Stimulated activated CD4-positive, alpha-beta T cell treated with anti-CD3 and anti-CD28 coated beads, Interleukin-1b, Interleukin-23, amount 100 ng/mL, for 24 hours (primary cell): ENCODE data around the gene PDLIM3.
"Not testable (repeated sequence)": the region's sequence is repeated elsewhere in the genome, so short reads cannot be mapped to it uniquely, and the experiment has no call there.

ENCODE experiments used
- DNase-seq, 4 experiments: peaks; one replicate each; pipeline ENCODE4 v3.0.0-alpha.2; 2020; ENCODE audit warnings: low read depth in 4 of 4, low spot score in 1 of 4

Gene PDLIM3, protein sequence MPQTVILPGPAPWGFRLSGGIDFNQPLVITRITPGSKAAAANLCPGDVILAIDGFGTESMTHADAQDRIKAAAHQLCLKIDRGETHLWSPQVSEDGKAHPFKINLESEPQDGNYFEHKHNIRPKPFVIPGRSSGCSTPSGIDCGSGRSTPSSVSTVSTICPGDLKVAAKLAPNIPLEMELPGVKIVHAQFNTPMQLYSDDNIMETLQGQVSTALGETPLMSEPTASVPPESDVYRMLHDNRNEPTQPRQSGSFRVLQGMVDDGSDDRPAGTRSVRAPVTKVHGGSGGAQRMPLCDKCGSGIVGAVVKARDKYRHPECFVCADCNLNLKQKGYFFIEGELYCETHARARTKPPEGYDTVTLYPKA

DNA sequence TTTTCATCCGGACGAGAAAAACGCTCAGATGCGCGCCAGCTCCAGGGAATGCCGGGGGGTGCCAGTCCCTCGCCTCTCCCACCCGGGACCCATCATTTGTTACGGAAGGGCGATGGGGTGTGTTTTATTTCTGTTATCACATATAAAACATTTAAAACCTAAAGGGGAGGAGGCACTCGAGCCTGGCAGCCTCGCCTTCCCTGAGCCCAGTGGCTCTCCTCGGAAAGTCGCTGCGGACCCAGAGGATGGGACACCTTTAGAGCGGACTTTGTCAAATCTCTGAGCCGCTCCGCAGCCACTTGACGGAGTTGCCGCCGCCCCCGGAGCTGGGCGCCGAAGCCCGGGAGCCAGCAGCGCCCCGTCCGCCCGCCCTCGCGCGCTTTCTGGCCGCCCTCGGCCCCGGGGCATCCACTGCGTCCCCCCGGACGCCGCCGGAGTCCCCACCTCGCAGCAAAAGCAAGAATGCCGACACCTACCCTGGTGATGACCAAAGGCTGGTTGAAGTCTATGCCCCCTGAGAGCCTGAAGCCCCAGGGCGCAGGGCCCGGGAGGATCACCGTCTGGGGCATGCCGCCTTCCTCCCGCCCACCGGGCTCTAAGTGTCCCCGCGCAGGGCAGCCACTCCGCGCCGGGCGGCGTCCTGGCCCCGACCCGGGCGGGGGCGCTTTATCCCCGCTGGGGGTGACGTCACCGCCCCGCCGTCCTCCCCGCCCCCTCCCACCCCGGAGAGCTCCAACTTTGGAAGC lies at the start of gene PDLIM3:
PDLIM3 (minus strand) TSS at position 642 of the 746 bp plus-strand sequence; CDS start at position 569, 73 bp downstream.
- no peak for DNase-seq

DNA sequence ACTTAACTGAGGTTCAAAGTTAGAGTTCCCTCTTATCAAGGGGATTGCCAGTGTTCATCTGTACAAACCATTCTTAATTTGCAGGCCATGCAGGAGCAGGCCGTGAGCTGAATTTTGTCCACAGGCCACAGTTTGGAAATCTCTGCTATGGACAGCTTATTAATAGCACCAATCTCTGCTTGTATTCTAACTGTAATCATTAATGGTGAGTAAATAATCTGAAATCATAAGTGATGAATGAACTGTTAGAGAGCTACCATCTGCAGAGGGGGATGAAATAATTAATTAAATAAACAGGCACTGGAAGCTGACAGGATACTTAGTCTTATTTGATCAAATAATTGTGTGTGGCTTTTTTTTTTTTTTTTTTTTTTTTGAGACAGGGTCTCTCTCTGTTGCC lies 48.5 kb upstream of the PDLIM3 start:
- no peak for DNase-seq

DNA sequence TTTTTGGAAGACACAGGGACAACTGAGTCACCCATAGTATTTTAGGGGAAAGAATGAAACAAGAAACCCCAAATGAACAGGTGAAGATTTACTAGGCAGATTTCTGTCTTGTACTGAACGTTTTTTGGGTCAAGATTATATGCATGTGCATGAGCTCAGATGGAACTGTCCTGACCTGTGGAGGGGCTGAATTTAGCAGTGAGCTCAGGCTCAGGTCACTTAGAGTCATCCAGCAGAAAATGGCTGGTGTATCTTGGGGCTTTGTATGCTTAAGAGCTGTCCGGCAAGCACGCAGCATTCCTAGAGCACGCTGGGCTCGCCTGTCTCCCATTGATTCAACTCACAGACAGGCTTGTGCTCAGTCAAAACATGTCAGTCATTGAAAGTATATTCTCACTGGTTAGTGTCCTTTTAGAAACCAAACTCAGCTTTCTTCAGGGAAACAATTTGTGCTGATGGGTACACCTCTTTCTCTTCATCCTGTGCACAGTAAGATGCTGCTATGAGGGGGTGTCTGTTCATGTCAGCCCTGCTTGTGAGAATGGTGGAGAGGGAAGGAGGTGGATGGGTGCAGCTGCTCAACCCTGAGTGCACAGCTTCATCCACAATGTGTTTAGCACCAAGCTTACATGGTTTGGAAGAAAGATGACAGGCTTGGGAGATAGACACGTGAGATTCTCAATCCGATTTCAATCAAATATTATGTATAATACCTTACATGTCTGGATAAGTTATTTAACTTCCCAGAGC lies 47.5 kb upstream of the PDLIM3 start:
- DNase-seq, result no peak

DNA sequence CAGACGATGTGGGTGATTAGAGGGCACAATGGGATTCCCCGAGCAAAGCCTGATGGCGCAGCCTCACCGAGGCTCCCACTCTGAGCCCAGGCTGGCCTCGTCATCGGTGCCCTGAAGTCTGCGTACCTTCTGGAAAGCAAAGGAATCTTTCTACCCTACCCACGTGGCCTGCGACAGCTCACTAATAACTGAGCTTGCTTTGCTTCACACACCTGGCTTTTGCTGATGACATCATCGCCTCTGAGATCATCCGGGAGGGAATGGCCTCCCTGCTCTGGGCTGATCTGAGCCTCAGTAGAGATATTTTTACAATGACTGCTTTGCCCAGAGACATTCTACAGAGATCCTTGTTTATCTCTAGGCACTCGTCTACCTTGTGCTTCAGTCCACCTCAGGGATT lies 45.4 kb upstream of the PDLIM3 start:
- DNase-seq, result no peak

DNA sequence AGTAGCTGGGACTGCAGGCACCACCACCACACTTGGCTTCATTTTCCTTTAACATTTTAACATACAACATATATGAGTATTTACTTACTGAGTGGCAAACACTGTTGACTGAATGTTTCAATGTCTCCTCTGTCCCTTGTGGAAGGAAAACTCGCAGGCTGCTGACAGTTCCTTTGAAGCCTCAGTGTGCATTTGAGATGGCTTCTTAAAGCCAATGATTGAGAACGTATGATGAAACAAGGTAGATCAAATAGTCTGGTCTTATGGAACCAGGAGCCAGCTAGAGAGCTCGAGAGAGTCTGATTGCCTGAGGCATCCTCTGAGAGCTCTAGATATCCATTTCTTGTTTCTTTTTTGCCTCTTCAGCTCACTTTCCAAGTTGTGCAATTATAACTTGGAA lies 43.0 kb upstream of the PDLIM3 start:
- DNase-seq, result no peak

DNA sequence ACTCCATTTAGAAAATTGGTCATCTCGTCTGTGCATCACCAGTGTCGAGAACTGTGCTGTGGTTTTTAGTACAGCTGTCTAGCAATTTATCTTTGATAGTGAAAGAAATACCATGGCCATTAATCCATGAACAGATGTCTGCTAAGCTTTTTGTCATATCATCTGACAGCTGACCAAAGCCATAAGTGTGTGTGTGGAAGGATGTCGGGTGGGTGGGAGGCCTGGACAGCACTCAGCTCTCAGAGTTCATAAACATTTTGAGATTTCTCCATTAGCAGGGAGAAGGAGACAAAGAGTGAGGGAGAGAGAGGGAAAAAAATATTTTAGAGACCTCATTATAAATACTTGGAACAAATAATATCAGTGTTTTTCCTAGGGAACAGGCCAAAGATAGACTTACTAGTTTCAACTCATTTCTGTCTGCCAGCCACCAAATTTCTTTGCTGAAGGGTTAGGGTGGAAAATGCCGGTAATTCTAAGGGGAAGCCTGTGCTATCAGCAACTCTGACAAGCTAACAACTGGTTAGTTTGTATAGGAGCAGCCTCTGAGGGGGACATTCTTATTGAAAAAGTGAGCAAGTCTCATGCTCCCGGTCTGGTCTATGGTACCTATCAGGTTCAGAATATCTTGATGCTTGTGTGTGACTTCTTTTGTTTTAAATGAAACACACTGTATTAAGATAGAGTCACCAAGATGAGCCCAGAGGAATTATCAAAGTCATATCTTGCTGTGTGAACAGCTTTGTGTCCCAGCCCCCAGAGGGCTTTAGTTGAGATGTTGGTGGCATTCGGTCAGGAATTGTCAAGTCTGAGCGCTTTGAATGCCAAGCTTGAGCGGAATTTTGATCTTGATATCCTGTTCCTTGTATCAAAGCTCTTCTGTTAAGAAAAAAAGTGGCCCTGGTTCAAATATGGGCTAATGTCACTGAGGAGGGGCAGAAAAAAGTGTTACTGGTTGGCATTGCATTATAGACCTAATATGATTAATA lies 41.9 kb upstream of the PDLIM3 start:
- no peak for DNase-seq

DNA sequence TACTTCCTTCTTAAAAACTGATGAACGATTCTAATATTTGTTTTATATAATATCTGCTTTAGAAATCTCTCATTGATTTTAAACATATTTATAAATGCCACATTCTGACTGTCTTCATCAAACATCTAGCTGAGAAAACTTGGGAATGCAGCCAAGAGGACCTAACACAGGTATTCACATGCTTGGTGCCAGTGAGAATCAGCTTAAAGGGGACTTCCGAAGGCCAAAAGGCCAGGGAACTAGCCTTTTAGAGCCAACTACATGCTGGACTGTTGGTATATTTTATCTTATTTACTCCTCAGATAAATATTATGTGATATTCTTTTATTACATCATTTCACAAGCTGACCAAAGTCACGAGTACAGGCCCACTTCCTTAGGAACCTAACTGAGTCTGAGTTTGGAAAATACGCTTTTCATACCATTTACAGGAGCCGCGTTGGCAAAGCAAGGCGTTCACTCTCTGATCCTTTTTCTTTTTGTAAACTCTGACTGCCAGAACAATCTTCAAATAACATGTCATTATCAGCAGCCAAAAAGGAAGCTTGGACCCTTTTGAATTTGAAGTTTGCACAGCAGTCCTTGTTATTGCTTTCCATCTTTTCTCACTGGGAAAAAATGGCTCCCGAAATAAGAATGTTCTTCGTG lies 41.1 kb upstream of the PDLIM3 start:
- DNase-seq, result no peak

DNA sequence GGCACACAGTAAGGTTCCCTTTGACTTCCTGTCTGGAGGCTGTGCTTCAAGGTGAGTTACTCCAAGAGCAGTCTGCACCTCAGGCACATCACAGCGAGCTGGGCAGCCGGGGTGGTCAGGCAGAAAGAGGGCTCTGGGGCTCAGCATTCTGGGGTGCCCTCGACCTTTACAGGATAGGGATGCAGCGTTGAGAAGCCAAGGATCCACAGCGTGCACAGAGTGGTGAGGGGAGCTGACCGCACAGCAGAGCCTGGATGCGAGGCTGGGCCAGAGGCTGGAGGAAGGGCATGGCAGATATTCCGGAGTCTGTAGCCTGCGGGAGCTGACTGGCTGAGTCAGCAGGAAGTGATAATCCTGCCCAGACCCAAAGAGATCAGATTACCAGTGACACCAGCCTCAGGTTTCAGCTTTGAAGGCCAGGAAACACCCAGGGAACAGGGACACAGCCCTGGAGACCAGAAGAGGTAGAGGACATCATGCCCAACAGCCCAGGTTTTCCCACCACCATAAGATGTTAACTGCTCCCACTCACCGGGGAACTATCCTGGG lies 38.4 kb upstream of the PDLIM3 start:
- DNase-seq, result no peak

DNA sequence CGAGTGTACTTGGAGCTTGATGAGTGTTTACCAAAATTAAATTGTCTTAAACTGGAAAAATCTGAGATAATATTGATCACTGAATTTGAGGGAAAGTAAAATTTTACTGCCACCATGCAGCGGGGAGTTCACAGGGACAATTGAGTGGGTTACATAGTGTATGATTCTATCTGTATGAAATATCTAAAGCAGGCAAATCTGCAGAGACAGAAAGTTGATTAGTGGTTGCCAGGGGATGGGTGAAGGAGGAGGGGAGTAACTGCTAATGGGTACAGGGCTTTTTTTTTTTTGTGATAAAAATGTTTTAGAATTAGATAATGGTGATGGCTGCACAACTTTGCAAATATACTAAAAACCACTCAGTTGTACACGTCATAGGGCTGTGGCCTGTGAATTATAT lies 35.4 kb upstream of the PDLIM3 start:
- no peak for DNase-seq

DNA sequence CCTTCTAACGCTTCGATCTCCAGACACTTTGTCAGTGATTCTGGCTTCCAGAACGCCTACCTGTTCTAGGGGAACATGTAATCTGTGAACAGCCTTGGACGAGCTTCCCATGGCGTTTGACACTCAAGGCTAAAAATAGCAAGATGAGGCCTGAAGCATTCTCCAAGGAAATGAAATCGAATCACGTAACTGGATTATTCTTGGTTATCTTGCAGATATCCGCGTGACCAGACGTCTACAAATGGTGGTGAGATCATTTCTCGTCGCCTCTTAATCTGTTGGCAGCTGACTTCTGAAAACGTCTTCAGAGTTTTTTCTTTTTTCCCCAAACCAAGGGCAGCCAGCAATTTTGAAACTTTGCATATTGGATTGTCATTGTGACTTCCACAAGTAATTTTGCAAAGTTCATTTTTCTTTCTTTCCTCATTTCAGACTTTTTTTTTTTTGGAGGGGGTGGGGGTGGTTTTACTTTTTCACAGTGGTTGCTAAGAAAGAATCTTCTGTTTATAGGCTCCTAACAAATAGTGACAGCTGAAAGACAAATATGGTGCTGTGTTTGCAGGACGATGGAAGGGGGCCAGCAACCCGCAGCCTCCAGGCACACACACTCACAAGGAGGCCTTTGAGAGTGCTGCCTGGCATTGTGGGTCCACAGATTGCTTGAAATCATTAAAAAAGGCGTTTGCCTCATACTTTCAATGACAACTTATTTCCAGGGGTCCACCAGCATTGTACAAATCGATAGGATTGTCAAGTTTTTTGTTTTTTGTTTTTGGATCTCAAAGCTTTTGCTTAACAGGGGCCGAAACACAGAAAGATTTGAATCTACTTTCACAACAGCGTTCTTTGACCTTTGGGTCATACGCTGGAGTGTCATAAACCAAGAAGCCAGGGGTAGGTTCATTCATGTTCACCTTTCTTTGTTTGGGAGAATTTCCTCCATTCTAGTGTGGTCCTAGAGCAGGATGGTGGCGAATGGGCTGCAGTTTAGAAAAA lies 32.4 kb upstream of the PDLIM3 start:
- no peak for DNase-seq

DNA sequence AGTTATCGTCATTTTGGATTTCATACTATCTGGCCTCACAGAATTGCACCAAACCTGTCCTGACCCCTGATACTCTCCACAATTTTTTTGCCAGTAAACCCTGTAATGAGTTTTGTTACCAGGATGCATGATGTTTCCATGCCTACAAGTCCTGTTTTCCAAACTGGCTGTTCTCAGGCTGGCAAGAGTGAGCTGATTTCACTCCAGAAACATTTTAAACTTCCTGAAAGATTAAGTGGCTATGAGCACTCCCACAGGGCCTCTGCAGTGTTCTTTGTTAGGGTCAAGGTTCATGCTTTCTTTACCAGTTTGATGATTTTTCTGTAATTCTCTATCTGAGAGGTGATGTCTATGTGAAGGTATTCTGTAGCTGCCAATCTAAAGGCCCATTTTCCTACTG lies 31.7 kb upstream of the PDLIM3 start:
- no peak for DNase-seq

DNA sequence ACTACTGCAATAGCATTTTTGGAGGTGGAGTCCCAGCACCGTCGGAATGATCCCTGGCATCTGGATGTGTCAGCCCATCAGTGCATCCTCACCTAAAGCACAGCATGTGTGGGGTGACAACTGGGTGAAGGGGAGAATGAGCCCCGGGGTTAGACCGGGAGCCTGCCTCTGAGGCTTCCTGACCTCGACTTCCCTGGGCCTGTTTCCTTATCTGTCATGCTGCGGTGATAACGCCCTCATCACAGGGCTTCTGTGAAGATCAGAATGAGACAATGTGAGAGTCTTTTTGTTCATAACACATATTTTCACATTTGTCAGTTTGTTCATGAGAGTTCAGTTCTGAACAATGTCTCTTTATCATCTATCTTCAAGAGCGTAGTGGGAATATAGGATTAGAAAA lies 31.1 kb upstream of the PDLIM3 start:
- peak in 1 of 4 experiments; percentile 4 for DNase-seq

DNA sequence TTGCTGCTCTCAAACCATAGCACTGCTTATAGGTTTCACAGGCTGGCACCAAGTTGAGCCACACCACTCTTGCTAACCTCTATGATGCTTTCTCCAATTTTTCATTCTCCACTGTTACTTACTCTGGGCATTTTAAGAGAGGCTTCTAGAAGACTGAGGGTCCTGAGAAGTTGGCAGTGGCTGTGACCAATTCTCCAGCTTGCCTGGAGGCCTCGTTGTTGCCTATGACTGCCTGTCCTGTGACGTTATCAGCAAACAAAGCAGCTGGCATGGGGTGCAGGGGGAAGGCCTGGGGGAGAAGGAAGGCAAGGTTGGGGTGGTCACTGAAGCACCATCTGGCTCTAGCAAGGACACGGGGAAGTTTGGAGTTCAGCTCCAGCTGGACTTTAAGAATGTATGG lies 30.4 kb upstream of the PDLIM3 start:
- no peak for DNase-seq

DNA sequence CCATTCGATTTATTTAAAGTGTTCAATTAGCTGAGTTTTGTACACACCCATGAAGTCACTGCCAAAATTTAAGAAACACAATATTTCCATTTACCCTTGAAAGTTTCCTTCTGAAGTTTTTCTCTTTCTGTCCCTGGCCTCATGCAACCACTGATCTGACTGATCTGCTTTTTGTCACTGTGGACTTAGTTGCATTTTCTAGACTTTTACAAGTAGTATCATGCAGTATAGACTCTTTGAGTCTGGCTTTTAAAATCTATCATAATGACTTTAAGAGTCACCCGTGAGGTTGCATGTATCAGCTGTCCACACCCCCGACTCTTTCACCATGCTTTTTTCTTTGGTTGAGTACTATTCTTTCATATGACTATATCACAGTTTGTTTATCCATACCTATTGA lies 29.0 kb upstream of the PDLIM3 start:
- no peak for DNase-seq

DNA sequence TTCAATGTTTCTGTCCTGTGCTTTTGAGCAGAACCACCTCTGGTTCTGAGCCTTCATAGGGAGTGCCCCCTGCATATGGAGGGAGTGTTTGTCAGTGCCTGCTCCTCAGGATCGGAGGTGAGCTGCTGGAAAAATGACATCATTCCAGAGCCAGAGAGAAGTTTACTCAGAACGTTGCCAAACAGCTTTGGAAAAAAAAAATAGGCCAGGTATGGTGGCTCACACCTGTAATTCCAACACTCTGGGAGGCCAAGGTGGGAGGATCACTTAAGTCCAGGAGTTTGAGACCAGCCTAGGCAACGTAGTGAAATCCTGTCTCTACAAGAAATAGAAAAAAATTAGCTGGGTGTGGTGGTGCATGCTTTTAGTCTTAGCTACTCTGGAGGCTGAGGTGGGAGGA lies 27.2 kb upstream of the PDLIM3 start:
- no peak for DNase-seq

DNA sequence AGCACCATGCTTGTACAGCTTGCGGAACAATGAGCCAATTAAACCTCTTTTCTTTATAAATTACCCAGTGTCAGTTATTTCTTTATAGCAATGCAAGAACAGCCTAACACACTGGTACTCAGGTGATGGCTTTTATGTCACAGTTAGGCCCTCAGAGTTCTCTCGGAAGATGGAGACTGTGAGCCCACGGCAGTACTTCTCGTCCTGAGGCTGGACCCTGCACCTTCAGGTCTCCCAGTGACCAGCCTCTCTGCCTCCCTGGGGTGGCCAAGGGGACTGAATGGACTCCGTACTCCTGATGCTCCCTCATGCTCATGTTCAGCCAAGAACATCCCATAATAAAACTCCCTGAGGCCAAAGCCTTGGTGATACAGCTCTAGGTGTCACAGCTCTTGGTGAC lies 25.0 kb upstream of the PDLIM3 start:
- DNase-seq, result no peak

DNA sequence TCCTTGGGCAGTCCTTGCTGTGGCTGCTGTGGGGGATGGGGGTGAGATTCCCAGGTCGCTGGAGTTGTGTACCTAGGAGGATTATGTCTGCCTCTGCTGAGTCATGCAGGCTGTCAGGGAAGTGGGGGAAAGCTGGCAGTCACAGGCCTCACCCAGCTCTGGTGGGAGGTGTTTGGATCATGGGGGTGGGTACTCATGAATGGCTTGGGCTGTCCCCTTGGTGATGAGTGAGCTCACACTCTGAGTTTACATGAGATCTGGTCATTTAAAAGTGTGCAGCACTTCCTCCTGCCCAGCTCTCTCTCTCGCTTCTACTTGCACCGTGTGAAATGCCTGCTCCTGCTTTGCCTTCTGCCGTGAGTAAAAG lies 24.6 kb upstream of the PDLIM3 start:
- DNase-seq, result no peak

DNA sequence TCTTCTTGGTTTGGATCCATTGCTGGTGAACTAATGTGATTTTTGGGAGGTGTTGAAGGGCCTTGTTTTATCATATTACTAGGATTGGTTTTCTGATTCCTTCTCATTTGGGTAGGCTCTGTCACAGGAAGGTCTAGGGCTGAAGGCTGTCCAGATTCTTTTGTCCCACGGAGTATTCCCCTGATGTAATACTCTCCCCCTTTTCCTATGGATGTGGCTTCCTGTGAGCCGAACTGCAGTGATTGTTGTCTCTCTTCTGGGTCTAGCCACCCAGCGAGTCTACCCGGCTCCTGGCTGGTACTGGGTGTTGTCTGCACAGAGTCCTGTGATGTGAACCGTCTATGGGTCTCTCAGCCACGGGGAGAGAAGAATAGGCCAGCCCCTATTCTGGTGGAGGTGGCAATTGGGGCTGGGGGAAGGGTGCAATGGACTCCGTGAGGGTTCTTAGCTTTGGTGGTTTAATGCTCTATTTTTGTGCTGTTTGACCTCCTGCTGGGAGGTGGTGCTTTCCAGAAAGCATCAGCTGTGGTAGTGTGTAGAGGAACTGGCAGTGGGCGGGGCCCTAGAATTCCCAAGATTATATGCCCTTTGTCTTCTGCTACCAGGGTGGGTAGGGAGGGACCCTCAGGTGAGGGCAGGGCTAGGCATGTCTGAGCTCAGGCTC lies 24.1 kb upstream of the PDLIM3 start:
- DNase-seq, result not testable (repeated sequence)
